Caco-2 (cell line): Measurements from ENCODE around the gene ITSN2. TPM values are rescaled to one million over a fixed set of nuclear protein-coding genes. Genes with fewer than 3 reads are reported as not detected.

Experiments
- BruUV-seq: library from RNA; stranded (reverse); fragments of 400-500 nt; replicated peaks from 2 replicates; lab custom pipeline; 2021; lab: Mats Ljungman, UMichigan
- CTCF ChIA-PET: fragments of 300-600 bp; sonication (Branson Sonifier 250); formaldehyde crosslinking; loops from one replicate; lab custom pipeline; 2022; ENCODE audit warnings: antibody characterized with exemption; lab: Charles Lee
- POLR2A ChIA-PET: fragments of 300-600 bp; sonication (Branson Sonifier 250); formaldehyde crosslinking; loops from one replicate; lab custom pipeline; 2022; ENCODE audit warnings: antibody characterized with exemption; lab: Charles Lee
- DNase-seq, 2 experiments: peaks; one replicate each; pipeline versions ENCODE4 v3.0.0 to v3.0.0-alpha.2; 2020 to 2022
- H3K27me3 ChIP-seq: replicated peaks from 2 replicates; pipeline ENCODE4 v1.6.0; 2011; ENCODE audit warnings: low read length; ENCODE audit not compliant: control insufficient read depth, insufficient read depth
- H3K36me3 ChIP-seq: 2 replicates; pipeline ENCODE4 v1.5.1; 2011; ENCODE audit warnings: low read length; ENCODE audit not compliant: control insufficient read depth, insufficient read depth
- H3K4me1 ChIP-seq: fragments of 250-450 bp; sonication (Bioruptor Pico); 2 replicates; pipeline ENCODE4 v1.5.1; 2020; ENCODE audit warnings: mild to moderate bottlenecking
- H3K4me3 ChIP-seq: 2 replicates; pipeline ENCODE4 v1.5.1; 2011; ENCODE audit warnings: low read depth, mild to moderate bottlenecking, control low read depth, low read length
- H3K9me3 ChIP-seq: fragments of 250-450 bp; sonication (Bioruptor Pico); 2 replicates; pipeline ENCODE4 v1.5.1; 2020; ENCODE audit warnings: mild to moderate bottlenecking, moderate library complexity
- H3K27ac Mint-ChIP-seq: one replicate; pipeline ENCODE4 v1.8.0; 2022; ENCODE audit warnings: mixed read lengths; ENCODE audit not compliant: unreplicated experiment
- H3K27me3 Mint-ChIP-seq: one replicate; pipeline ENCODE4 v1.8.0; 2022; ENCODE audit warnings: mixed read lengths; ENCODE audit not compliant: insufficient read depth, unreplicated experiment
- H3K36me3 Mint-ChIP-seq: one replicate; pipeline ENCODE4 v1.8.0; 2022; ENCODE audit warnings: mild to moderate bottlenecking, mixed read lengths; ENCODE audit not compliant: insufficient read depth, unreplicated experiment
- H3K4me1 Mint-ChIP-seq: one replicate; pipeline ENCODE4 v1.8.0; 2022; ENCODE audit warnings: low read depth, mixed read lengths; ENCODE audit not compliant: unreplicated experiment
- H3K4me3 Mint-ChIP-seq: one replicate; pipeline ENCODE4 v1.8.0; 2022; ENCODE audit warnings: mild to moderate bottlenecking, moderate library complexity, mixed read lengths; ENCODE audit not compliant: unreplicated experiment
- H3K9me3 Mint-ChIP-seq: one replicate; pipeline ENCODE4 v1.8.0; 2022; ENCODE audit warnings: mixed read lengths; ENCODE audit not compliant: unreplicated experiment
- intact Hi-C: fragments of 100-400 bp; cut with micrococcal nuclease; formaldehyde crosslinking; loops from one replicate; pipeline ENCODE4 v1.10.0; 2022; ENCODE audit not compliant: unreplicated experiment
- total RNA-seq: library from RNA; stranded (reverse); gene quantifications from 2 replicates; pipeline ENCODE4 v1.2.3, GENCODE V29; 2022
- TF ChIP-seq, protein P1 (sequence below), 2 experiments: fragments of 200-600 bp in 1 of 2; IDR thresholded peaks; 1 replicate in 1 of 2; 2 replicates in 1 of 2; pipeline versions ENCODE4 v1.5.1 to v1.8.0; 2011 to 2022; ENCODE audit warnings: antibody characterized with exemption in 1 of 2, control low read depth in 1 of 2, inconsistent platforms in 1 of 2, low read depth in 1 of 2, low read length in 1 of 2, mild to moderate bottlenecking in 1 of 2, moderate library complexity in 1 of 2; ENCODE audit not compliant: insufficient read depth in 1 of 2, severe bottlenecking in 1 of 2, unreplicated experiment in 1 of 2

Gene ITSN2
- total RNA-seq, 1 experiment from 2014 or later: 49.4 TPM

DNA sequence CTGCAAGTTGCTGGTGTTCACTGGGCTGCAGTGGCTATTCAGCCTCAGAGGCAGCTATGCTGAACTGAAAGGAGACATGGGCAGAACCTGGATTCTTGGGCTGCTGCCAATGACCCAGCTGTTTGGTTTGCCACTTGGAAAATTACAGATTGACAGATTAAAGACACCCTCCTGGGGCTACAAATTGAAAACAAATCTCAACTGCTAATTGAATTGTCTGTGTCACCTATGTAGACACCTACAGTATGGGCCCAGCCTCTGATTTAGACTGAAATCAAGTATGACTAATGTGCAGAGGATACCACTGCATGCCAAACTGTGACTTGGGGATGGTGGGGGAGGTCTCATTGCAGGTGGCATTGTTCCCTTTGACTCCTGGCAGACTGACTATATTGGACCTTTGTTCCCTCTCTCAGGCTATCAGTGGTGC is 42.8 kb downstream of the ITSN2 start:
- Mint-ChIP-seq H3K36me3 (no peaks in the 10 kb centered on the region), H3K9me3 (no peaks in the 10 kb centered on the region), H3K4me3 (no peak overlapping the region), H3K27ac (no peak overlapping the region), H3K4me1 (no peaks in the 10 kb centered on the region), H3K27me3 (no peaks in the 10 kb centered on the region)
- TF ChIP-seq, protein P1, sequence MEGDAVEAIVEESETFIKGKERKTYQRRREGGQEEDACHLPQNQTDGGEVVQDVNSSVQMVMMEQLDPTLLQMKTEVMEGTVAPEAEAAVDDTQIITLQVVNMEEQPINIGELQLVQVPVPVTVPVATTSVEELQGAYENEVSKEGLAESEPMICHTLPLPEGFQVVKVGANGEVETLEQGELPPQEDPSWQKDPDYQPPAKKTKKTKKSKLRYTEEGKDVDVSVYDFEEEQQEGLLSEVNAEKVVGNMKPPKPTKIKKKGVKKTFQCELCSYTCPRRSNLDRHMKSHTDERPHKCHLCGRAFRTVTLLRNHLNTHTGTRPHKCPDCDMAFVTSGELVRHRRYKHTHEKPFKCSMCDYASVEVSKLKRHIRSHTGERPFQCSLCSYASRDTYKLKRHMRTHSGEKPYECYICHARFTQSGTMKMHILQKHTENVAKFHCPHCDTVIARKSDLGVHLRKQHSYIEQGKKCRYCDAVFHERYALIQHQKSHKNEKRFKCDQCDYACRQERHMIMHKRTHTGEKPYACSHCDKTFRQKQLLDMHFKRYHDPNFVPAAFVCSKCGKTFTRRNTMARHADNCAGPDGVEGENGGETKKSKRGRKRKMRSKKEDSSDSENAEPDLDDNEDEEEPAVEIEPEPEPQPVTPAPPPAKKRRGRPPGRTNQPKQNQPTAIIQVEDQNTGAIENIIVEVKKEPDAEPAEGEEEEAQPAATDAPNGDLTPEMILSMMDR (IDR thresholded peaks at IDR 0.05; ENCODE audit: insufficient read depth in 1 of 2, low read depth in 1 of 2, low read length in 1 of 2, severe bottlenecking in 1 of 2, unreplicated experiment in 1 of 2): no peak
- ChIA-PET POLR2A (no interaction called here), CTCF (no interaction called here)
- H3K4me1 ChIP-seq: no peaks in the 10 kb centered on the region
- no peak overlapping the region for H3K4me3 ChIP-seq
- peaks cover 11% of the 10 kb centered on the region for H3K9me3 ChIP-seq
- H3K36me3 ChIP-seq: no peaks in the 10 kb centered on the region
- H3K27me3 ChIP-seq: no peaks in the 10 kb centered on the region
- DNase-seq: no peak
- intact Hi-C loops: no loop called here
- BruUV-seq: no TSS peak

DNA sequence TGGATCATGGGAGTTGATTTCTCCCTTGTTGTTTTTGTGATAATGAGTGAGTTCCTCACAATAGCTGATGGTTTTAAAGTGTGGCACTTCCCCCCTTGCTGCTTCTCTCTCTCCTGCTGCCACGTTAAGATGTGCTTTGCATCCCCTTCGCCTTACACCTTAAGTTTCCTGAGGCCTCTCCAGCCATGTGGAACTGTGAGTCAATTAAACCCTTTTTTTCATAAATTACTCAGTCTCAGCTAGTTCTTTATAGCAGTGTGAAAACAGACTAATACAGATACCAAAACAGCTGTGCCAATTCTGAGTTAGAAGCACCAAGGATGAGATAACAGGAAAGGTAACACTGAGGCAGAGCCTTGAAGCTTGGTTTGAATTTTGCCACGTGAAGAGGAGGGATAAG is 44.7 kb downstream of the ITSN2 start:
- ChIA-PET CTCF (no interaction called here), POLR2A (no interaction called here)
- Mint-ChIP-seq H3K27me3 (no peaks in the 10 kb centered on the region), H3K4me3 (no peak overlapping the region), H3K27ac (no peak overlapping the region), H3K36me3 (peaks cover 1% of the 10 kb centered on the region), H3K9me3 (no peaks in the 10 kb centered on the region), H3K4me1 (no peaks in the 10 kb centered on the region)
- H3K4me1 ChIP-seq: no peaks in the 10 kb centered on the region
- BruUV-seq: no TSS peak
- TF ChIP-seq, protein P1 (IDR thresholded peaks at IDR 0.05; ENCODE audit: insufficient read depth in 1 of 2, low read depth in 1 of 2, low read length in 1 of 2, severe bottlenecking in 1 of 2, unreplicated experiment in 1 of 2): no peak
- H3K27me3 ChIP-seq: no peaks in the 10 kb centered on the region
- intact Hi-C loops: no loop called here
- peaks cover 11% of the 10 kb centered on the region for H3K9me3 ChIP-seq
- H3K36me3 ChIP-seq: no peaks in the 10 kb centered on the region
- no peak overlapping the region for H3K4me3 ChIP-seq
- DNase-seq: no peak

DNA sequence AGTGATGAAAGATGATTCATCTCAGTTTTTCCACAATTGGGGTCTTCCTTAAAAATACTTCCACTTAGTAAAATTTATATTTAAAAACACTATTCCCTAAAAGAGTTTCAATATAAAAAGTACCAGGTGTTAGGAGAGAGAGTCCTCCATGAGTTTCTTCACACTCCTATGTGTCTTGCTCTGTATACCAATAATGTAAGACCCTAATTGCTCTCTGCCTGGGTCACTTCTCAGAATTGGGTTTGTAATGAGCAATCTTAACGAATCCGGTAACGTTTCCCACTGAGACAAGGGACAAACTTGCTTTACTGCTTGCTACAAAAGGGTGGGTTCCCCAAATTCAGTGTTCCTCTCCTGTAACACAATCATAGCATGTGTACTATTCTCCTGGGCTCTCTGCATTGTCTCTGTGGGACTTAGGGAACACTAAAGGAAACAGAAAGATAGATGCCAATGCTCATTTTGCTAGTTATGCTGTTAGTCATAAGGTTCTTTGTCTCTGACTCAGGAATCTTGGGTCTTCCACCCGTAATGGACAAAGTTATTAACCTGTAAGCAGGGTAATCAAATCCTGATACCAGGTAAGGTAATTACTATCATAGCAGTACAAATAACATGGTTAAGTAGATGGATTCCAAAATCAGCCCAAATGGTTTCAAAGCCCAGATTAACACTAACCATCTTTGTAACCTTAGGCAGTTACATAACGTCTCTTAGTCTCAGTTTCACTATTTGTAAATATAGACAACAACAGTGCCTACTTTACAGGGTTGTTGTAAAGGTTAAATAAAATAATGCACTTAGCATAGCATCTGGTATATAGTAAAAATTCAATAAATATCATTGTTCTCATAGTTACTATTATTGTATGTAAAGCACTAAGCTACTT is 46.3 kb downstream of the ITSN2 start:
- CTCF ChIA-PET: no interaction called here

More for the DNA sequence above, 46.3 kb downstream of the ITSN2 start:
- no peaks in the 10 kb centered on the region for H3K4me1 ChIP-seq
- H3K27me3 ChIP-seq: no peaks in the 10 kb centered on the region
- H3K27me3 Mint-ChIP-seq: no peaks in the 10 kb centered on the region
- intact Hi-C loops: loop anchor here (5.0 kb wide), 1 partner anchor 68 kb away; no protein-coding TSS in a partner anchor
- no peak for DNase-seq
- no peak overlapping the region for H3K4me3 Mint-ChIP-seq
- H3K36me3 Mint-ChIP-seq: peaks cover 8% of the 10 kb centered on the region
- no peaks in the 10 kb centered on the region for H3K9me3 Mint-ChIP-seq
- TF ChIP-seq, protein P1 (IDR thresholded peaks at IDR 0.05; ENCODE audit: insufficient read depth in 1 of 2, low read depth in 1 of 2, low read length in 1 of 2, severe bottlenecking in 1 of 2, unreplicated experiment in 1 of 2): no peak
- POLR2A ChIA-PET: no interaction called here
- no TSS peak for BruUV-seq
- H3K27ac Mint-ChIP-seq: no peak overlapping the region
- H3K4me1 Mint-ChIP-seq: no peaks in the 10 kb centered on the region
- peaks cover under 1% of the 10 kb centered on the region; the same call in 1 of the 2 replicates for H3K36me3 ChIP-seq
- no peak overlapping the region for H3K4me3 ChIP-seq
- H3K9me3 ChIP-seq: peaks cover 2% of the 10 kb centered on the region; the same call in 1 of the 2 replicates
